SW480 (cell line): ENCODE results near the gene MATN1.
"Not testable (repeated sequence)": the region's sequence is repeated elsewhere in the genome, so short reads cannot be mapped to it uniquely, and the experiment has no call there.

Source experiments
- DNase-seq: peaks from one replicate; pipeline ENCODE4 v3.0.0-alpha.2; 2016; ENCODE audit warnings: low spot score

The MATN1 gene, protein sequence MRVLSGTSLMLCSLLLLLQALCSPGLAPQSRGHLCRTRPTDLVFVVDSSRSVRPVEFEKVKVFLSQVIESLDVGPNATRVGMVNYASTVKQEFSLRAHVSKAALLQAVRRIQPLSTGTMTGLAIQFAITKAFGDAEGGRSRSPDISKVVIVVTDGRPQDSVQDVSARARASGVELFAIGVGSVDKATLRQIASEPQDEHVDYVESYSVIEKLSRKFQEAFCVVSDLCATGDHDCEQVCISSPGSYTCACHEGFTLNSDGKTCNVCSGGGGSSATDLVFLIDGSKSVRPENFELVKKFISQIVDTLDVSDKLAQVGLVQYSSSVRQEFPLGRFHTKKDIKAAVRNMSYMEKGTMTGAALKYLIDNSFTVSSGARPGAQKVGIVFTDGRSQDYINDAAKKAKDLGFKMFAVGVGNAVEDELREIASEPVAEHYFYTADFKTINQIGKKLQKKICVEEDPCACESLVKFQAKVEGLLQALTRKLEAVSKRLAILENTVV

DNA sequence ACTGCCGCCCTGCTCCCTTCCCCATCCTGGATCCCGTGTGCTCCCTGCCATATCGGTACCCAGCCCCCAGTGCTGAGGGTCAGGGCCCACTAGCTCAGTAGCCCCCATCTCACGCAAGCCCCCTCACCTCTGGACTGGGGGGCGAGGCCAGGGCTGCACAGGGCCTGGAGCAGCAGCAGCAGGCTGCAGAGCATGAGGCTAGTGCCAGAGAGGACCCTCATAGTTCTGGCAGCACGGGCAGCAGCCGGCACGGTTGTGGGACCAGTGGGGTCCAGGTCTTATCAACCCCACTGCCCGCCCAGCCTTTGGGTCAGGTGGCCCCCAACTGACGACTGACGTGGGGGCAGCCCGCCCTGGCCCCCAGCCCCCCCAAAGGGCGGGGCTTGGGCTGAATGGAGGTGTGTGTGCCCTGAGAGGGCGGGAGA, at the start of gene MATN1:
TSS of gene MATN1 (minus strand) at position 255 of the 425 bp plus-strand sequence. CDS start at position 221, 34 bp downstream.
- no peak for DNase-seq

DNA sequence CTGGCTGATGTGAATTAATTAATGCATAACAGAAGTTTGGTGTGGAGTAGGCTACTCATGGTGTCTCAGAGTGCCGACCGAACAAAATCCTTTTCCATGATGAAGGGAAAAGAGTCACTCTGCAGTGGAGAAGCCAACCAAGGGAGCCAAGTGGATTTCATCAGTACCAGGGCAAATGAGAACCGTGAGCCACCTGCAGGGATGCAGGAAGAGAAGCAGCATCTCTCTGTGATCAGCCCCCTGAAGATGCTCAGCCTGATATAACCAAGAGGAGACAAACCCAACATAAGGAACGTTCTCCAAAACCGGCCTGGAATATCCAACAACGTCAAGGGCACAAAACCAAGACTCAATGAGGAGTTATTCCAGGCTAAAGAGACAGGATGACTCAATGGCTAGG, 47.6 kb upstream of the MATN1 start:
- no peak for DNase-seq

DNA sequence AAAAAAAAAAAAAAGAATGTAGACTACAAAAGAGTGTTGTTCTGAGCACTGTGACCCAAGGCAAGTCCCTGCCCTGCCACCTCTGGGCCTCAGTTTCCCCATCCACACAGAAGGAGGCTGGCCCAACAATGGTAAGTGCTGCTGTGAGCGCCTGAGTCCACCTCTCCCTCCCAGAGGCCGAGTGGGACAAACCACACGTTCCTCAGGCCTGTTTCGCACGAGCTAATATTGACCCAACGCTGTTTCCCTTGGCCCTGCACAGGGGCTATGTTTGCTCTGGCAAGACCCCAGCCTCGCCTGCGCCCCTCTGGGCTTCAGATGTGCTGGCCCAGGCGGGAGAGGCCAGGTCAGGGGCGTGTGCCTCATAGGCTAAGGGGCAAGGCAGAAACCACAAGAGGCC, 46.8 kb upstream of the MATN1 start:
- DNase-seq: no peak

DNA sequence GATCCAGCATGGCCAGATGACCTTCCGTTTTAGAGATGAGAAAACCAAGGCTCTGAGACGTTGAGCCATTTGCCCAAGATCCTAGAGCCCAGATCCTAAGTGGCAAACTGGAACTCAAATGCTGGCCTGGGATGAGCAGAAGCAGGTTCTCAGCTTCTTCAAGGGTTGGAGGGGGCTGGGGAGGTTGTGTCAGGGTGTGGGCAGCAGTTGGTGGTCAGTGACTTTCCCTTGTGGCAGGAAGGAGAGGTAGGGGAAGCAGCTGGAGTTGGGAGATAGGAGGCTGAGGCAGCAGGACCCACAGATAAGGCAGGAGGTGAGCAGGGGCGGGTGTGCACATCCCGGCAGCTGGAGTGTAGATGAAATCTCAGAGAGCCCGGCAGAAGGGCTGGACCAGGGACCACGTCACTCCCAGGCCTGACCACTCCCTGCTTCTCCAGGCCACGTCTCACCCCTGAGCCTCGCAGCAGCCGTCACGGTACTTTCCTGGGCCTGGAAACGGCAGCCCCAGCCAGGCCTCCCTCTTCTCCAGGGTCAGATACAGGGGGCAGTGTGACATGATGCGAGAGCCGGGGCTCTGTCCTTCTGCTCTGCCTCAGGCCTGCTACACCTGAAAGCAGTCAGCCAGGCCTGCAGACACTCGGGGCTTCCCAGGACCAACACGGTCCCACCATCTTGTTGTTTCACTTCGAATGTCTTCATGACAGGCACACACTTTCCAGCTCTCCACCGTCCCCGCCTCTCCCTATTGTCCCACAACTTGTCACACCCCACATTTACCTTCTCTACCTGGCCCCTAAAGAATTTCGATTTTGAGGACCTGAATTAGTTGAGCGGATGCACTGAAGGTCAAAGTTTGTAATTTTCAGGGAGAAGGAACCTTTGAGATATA, 45.7 kb upstream of the MATN1 start:
- DNase-seq: no peak

DNA sequence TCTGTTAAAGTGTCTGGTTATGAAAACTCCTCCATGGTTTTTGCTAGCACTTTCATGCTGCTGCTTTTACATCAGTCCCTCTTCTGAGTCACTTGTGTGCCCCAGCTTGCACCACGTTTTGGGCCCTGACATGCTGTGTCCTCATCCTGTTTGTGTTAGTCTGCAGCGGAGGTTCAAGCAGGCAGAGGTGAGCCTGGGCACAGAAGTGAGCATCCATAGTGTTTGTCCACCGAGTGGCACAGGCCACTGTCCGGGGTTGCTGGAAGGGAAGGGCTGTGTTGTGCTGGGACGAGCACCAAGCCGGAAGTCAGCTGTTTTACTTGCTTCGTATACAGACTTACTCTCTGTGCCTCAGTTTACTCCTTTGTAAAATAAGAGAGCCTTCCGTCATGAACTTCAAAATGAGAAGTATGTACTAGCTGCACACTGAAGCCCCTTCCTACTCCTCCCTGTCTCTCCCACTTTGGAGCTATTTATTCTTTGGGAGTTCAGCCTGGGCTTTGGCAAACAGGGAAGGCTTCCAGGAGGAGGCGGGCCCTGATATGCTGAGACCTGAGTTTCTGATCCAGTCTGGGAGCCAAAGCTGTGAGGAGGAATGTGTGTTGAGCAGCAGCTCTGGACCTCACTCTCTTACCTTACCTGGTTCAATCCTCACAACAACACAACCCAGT, 44.9 kb upstream of the MATN1 start:
- DNase-seq: no peak

DNA sequence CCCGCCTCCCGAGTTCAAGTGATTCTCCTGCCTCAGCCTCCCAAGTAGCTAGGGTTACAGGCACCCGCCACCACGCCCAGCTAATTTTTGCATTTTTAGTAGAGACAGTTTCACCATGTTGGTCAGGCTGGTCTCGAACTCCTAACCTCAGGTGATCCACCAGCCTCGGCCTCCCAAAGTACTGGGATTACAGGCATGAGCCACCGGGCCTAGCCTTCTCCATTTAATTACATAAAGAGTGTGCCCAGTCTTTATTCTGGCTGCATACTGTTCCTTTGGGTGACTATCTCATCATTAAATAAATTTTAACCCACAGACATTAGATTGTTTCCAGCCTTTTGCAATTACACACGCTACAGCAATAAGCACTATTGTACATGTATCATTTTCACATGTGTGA, 43.6 kb upstream of the MATN1 start:
- DNase-seq: not testable (repeated sequence)

DNA sequence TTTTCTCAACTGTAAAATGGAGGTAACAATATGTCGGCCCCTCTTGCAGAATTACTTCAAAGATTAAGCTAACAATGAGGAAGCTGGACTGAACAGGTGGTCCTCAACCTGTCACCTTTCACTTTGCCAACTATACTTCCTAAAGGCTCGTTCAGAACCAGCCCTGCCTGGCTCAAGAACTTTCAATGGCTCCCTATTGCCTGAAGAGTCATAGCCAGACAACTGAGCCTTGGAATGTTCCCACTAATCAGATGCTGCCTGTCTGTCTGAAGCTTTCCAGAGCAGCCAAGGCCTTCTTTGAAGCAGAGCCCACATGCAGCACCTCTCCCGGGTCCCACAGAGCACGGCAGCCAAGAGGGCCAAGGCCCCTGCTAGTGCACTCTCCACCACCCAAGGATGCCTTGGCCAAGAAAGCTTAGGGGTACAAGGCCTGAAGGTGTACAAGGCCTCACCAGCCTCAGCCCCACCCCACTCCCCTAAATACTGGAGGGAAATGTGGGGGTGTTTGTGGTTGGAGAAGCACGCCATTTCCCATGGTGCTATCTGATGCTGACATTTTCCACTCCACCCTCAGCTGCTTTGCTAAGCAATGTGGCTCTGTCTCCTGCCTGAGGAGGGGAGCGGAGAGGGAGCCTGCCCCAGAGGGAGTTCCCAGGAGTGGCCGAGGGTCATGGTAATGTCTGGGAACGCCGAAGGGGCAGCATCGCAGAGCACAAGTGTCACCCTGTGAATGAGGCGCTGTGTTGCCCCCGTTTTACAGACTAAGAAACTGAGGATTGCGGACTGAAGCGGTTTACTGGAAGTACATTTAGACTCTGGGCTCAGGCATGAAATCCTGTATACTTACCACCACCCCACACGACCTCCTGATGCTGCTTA, 42.4 kb upstream of the MATN1 start:
- no peak for DNase-seq

DNA sequence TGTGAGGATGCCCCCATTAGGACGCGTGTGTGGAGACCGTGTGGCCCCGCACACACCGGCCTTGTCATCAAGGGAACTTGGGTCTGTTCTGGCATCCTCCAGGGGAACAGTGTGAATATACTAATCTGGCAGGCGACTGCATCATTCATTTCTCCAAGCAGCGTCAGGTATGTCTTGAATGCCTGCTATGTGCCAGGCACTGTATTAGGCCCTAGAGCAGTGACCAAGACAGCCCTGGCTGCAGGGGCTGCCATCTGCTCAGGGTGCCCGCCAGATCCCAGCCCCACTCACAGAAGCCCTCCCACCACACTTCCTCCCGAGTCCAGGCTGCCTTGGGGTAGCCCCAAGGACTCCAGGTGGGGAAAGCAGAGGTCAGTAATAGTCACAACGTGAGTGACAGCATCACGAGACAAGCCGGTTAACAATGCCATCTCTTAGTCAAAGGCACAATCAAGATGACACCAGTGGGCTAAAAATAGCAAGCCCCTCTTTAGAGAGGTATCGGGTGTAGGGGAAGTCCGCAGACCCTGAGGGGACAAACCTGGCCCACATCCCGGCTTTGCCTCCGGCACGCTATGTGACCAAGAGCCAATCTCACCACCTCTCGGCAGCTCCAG, 41.7 kb upstream of the MATN1 start:
- no peak for DNase-seq

DNA sequence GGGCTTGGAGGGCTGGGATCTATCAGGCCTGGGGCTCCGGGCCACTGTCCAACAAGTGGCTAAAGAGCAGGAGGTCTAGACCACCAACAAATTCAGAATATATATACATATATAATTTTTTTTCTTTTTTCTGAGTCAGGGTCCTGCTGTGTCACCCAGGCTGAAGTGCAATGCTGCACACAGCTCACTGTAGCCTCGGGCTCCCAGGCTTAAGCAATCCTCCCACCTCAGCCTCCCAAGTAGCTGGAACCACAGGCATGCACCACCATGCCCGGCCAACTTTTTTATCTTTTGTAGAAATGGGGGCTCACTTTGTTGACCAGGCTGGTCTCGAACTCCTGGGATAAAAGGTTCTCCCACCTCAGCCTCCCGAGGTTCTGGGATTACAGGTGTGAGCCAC, 41.0 kb upstream of the MATN1 start:
- no peak for DNase-seq

DNA sequence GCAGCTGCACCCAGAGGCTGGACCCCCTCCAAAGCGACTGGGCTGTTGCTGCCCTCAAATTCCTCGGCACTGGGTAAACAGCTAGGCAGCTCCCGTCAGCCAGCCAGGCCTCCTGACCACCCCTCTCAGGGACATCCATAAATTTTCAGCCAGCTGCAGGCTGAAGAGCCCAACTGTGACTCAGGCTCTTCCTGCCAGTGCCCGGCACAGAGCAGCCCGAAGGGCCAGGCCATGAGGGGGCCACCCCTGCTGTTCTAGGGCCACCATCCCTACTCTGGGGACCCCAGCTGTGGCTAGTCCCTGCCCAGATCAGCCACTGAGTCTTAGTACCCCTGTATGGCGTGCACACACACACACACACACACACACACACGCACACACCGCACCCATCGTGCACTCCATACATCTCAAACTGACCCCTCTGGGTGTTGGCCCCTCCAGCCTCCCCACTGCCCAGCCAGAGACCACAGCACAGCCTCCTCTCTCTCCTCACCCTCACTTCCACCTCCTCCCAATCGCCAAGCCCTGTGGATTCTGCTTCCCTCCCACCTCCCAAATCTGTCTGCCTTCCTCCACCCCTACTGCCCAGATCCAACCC, 40.4 kb upstream of the MATN1 start:
- DNase-seq: no peak

DNA sequence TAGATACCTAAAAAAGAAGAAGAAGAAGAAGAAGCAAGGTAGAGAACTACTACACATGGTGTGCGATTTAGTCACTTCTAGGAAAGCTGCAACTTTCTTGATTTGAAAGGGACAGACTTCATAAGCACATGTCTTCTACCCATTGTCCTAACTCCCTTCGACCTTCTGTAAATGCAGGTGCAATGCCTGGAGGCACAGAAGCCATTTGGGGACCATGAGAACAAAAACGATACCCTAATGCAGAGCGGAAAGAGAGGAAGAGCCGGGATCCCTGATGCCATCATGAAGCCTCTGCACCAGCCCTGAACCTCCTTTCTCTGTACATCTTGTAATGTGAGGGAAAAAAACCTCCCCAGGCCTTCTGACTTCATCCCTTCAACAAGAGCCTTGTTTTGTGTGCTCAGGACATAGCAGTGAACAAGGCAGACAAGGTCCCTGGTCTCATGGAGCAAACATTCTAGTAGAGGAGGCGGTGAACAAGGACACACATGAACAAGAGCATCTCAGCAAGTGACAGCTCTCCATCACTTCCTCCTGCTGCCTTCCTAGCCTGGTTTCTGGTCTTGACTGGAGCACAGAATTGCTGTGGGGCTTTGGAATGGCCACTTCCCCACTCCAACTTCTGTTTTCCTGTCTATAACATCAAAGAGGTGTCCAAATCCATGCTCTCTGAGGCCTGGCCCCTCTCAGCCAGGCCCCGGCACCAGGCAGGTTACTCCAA, 39.7 kb upstream of the MATN1 start:
- DNase-seq: no peak

DNA sequence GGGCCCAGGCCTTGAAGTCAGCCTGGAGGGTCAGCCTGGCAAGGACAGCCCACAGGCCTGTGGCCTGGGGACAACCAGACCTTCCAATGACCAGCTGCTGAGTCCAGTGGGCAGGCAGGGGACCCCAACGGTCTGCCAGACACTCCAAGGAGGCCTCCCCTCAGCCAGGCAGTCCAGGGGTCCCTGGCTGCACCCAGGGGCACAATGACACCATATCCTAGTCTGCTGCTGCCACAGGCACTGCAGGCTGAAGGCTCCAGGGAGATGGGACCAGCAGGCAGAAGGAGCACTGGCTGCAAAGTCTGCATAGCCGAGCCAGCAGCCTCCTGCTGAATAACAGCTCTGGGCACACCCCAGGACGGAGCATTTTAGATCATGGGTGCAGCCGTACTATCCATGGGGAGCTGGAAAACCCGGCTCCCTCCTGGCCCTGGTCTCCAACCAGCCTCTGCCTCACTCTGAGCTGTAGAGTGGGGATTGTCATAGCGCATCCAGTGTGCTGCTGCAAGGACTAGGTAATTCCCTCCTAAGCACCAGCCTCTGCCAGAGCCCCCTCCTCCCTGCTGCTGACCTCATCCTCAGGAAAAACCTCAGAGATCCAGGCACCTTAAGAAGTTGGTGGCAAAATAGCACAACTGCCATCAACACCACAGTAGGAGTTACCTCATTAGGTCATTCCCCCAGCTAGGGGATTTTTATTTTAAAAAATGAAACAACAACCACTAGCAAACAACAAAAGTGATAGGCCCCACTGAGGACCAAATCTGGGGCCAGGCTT, 39.0 kb upstream of the MATN1 start:
- no peak for DNase-seq

DNA sequence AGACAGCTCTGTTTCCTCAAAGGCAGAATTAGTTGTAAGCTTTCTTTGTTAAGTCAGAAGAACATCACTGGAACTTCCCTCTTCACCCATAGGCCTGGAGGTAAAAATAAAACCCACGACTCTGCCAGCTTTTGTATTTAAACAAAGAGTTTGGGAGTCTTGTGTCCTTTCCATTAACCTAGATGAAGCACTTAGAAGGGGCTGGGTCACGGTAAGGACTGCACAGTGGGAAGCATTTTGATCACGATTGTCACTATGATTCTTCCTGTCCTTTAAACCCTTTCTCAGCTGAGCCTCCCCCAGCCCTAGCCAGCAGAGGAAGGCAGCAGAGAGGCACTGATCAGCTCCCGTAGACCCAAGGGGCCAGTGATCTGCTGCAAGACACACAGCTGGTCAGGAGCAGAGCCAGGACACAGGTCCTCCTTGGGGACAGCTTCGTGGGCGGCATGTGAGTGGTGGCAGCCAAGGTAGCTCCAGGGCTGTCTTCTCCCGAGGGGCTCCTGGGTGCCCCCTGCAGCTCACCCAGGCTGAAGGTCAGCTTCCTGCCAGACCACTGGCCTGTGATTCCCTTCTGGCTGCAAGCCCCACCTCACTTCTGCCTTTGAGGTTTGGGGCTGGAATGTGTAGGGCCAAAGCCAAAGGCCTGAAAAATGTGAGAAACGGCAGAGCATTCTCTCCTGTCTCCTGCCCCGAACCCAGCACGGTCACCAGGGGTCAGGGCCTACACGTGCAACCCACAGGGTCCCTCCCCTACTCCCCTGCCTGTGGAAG, 38.2 kb upstream of the MATN1 start:
- DNase-seq: no peak

DNA sequence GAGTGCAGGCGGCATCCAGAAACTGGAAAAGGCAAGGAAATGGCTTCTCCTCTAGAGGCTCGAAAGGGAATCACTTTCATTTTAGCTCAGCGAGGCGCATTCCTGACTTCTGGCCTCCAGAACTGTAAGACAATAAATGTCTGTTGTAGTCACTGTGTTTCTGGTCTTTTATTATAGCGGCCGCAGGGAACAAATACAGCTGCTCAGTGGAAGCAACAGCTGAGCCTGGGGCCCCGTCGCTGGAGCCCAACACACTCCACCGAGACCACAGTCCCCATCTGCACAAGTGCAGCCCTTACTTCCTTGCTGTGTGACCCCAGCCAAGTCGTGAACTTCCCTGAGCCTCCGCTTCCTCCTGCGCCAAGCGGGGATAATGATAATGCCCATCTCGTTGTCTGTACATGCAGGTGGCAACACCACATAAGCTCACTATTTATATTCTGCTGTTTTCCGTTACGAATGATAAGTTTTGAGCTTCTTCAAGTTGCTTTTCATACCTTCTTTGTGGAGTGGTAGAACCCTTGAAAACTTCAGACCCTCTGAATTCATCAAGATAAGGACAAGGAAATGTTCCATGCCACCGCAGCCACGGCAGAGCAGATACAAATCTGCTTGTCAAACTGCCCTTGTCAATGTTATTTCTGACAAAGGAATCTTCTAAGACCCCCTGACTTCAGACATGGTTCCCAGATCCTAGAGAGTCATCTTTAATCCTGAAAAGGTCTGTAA, 37.4 kb upstream of the MATN1 start:
- DNase-seq: no peak

DNA sequence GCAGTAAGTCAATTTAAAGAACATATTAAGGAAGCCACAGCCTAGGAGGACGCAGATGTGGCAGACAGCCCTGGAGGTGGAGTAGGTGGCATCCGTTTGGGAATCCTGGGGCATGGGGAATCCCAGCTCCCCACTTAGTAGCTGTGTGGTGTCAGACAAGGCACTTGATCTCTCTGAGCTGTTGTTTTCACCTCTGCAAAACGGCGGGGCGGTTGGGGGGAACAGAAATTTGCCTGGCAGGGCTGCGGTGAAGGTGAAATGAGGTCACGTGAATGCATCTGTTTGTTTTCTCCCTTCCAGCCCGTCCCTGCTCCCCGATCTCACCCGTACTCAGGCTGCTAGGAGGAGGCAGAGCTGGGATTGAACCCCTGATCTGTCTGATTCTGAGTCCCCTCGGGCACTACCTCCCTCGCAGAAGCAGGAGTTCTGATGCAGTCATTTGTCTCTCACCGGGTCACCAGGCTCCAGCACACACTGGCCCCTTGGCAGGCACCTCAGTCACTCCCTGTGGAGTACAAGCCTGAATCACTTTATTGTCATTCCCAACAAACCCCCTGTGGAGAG, 36.4 kb upstream of the MATN1 start:
- DNase-seq: no peak

DNA sequence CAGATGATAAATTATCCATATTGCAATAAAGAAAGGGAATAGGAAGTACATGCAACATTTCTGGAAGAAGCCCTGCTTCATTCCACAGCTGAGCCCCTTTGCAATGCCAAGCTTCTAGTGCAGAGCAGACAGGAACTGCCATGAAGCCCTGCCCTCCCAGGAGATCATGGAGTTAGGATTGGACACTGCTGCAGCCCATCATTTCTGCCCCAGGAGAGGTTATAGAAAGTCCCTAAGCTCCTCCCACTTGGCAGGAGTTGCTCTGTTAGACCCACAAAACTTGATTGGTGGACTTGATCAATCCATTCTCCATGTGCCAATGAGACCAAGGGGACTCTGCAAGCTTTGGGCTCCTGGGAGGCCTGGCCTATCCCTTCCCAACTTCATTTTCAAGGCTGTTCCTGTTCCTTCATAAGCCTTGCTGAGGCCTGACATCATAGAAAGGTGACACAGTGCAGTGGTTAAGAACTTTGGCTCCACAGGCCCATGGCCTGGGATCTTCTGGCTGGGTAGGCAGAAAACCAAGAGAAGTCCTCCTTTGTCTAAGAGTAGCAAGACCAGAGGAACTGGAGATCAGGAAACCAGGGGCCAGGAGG, 35.5 kb upstream of the MATN1 start:
- peak; percentile 58 for DNase-seq
